Stomach (tissue), 9 donors: Measurements from ENCODE around the gene TAC3. TPM values are rescaled to one million over a fixed set of nuclear protein-coding genes. Genes with fewer than 3 reads are reported as not detected.
"Not testable (repeated sequence)": the region's sequence is repeated elsewhere in the genome, so short reads cannot be mapped to it uniquely, and the experiment has no call there.

Experiments
- DNase-seq, 2 donors: peaks; one replicate each; pipeline versions ENCODE4 v3.0.0 to v3.0.0-alpha.2; 2013 to 2019
- H3K27ac ChIP-seq, 5 donors: fragments of 200-600 bp in 4 of 5; sonication (generic) in 4 of 5; one replicate each; pipeline ENCODE4 v1.5.1; 2013 to 2019; ENCODE audit warnings: mild to moderate bottlenecking in 1 of 5, moderate library complexity in 1 of 5
- H3K27me3 ChIP-seq, 3 donors: fragments of 200-600 bp; sonication (generic); one replicate each; pipeline ENCODE4 v1.5.1; 2017 to 2019; ENCODE audit warnings: mixed run types in 1 of 3
- H3K36me3 ChIP-seq, 4 donors: fragments of 200-600 bp; sonication (generic); 1 replicate in 3 of 4; 2 replicates in 1 of 4; pipeline ENCODE4 v1.5.1; 2016 to 2019
- H3K4me1 ChIP-seq, 4 donors: fragments of 200-600 bp; sonication (generic); one replicate each; pipeline ENCODE4 v1.5.1; 2016 to 2019
- H3K4me3 ChIP-seq, 4 donors: fragments of 200-600 bp; sonication (generic) in 3 of 4; one replicate each; pipeline ENCODE4 v1.5.1; 2016 to 2019; ENCODE audit warnings: mild to moderate bottlenecking in 1 of 4
- H3K9me3 ChIP-seq, 4 donors: fragments of 200-600 bp; sonication (generic); one replicate each; pipeline ENCODE4 v1.5.1; 2016 to 2019
- CTCF ChIP-seq, 7 experiments: fragments of 450-650 bp in 4 of 7; fragments of 200-600 bp in 3 of 7; sonication (generic) in 3 of 7; IDR thresholded peaks; one replicate each; pipeline ENCODE4 v1.5.1; 2016 to 2019; ENCODE audit warnings: antibody characterized with exemption in 7 of 7, control low read depth in 2 of 7, mild to moderate bottlenecking in 1 of 7
- EP300 ChIP-seq: sonication (generic); formaldehyde crosslinking; IDR thresholded peaks from one replicate; pipeline ENCODE4 v1.6.1; 2017; ENCODE audit warnings: antibody characterized with exemption
- POLR2A ChIP-seq, 4 donors: fragments of 450-650 bp; IDR thresholded peaks; one replicate each; pipeline ENCODE4 v1.6.1; 2016; ENCODE audit warnings: antibody characterized with exemption in 4 of 4, control low read depth in 2 of 4, mild to moderate bottlenecking in 1 of 4, moderate library complexity in 1 of 4
- POLR2AphosphoS5 ChIP-seq, 3 donors: sonication (generic); formaldehyde crosslinking; IDR thresholded peaks; one replicate each; pipeline ENCODE4 v1.6.1; 2016; ENCODE audit warnings: antibody characterized with exemption in 3 of 3
- WGBS, 5 donors: extraction: QIAGEN DNeasy Blood & Tissue Kit in 3 of 5; methylation state at CpG; one replicate each; pipeline versions ENCODE4 v1.1.5 to v1.1.7; 2013 to 2018; 5-methylcytosine and 5-hydroxymethylcytosine counted together
- intact Hi-C: fragments of 100-400 bp; cut with DNase I; formaldehyde crosslinking; loops from one replicate; pipeline ENCODE4 v1.15.1; 2023; ENCODE audit warnings: low total_unique reads
- polyA plus RNA-seq, 3 donors: library from polyadenylated mRNA; stranded (reverse); fragments of 200-250 nt; gene quantifications; one replicate each; pipeline ENCODE4 v1.2.3, GENCODE V29; 2013
- total RNA-seq, 5 donors: library from RNA; depleted of rRNA; stranded (reverse); fragments of >200 nt; gene quantifications; one replicate each; pipeline versions ENCODE4 v1.1.0 to v1.2.3, GENCODE V29; 2014 to 2016
- donor health status: healthy with polysubstance abuse.
- donor health status: Bipolar disorder and iron deficiency.
- donor health status: healthy.

Gene TAC3
- total and polyA plus RNA-seq, 8 donors, result 0.62 to 19.8 (median 2.0) TPM; not detected in 3

- Histone ChIP-seq H3K9me3 (no peaks in the 10 kb centered on the region), H3K27me3 (peaks cover 0 to 14% (median 4%) of the 10 kb centered on the region in 3 donors), H3K36me3 (no peaks in the 10 kb centered on the region), H3K4me1 (peaks cover 0 to 12% (median 0%) of the 10 kb centered on the region in 4 donors), H3K4me3 (no peak overlapping the region), H3K27ac (no peak overlapping the region)
- TF ChIP-seq CTCF (IDR thresholded peaks at IDR 0.05), result no peak
- no peak for TF ChIP-seq POLR2AphosphoS5 (IDR thresholded peaks at IDR 0.05)
- no peak for DNase-seq
- intact Hi-C loops, result no loop called here
- WGBS, 5 donors, result 81 to 88% (median 87%) methylated on average over 9 of the region's 9 CpGs
These were observed 3.8 kb upstream of the TAC3 start for GRCh38 chr12:57019983-57020719.

GRCh38 chr12:57018906-57019305, 2.6 kb upstream of the TAC3 start:
- Histone ChIP-seq H3K36me3 (no peaks in the 10 kb centered on the region), H3K27me3 (peaks cover 0 to 26% (median 4%) of the 10 kb centered on the region in 3 donors), H3K9me3 (no peaks in the 10 kb centered on the region), H3K27ac (no peak overlapping the region), H3K4me3 (no peak overlapping the region), H3K4me1 (peaks cover 0 to 5% (median 0%) of the 10 kb centered on the region in 4 donors)
- DNase-seq, result no peak
- WGBS, 5 donors, result 76 to 91% (median 80%) methylated on average over 1 of the region's 1 CpG
- intact Hi-C loops, result no loop called here
- TF ChIP-seq POLR2AphosphoS5 (IDR thresholded peaks at IDR 0.05), result no peak
- TF ChIP-seq POLR2A (IDR thresholded peaks at IDR 0.05), result no peak
- no peak for TF ChIP-seq CTCF (IDR thresholded peaks at IDR 0.05)
- TF ChIP-seq EP300, result no peak

- H3K4me1 ChIP-seq, H3K4me3 ChIP-seq, DNase-seq, H3K27ac ChIP-seq, H3K9me3 ChIP-seq, intact Hi-C loops, H3K36me3 ChIP-seq: not testable (repeated sequence)
- H3K27me3 ChIP-seq, result peaks cover 0 to 31% (median 4%) of the 10 kb centered on the region in 3 donors
- WGBS, 5 donors, result 62 to 73% (median 65%) methylated on average over 5 of the region's 5 CpGs
These were observed 2.0 kb upstream of the TAC3 start for GRCh38 chr12:57018353-57018752.

GRCh38 chr12:57012600-57013465, 3.5 kb downstream of the TAC3 start:
- H3K36me3 ChIP-seq, result no peaks in the 10 kb centered on the region
- peaks cover 0 to 15% (median 5%) of the 10 kb centered on the region in 4 donors for H3K4me1 ChIP-seq
- peaks cover 0 to 36% (median 4%) of the 10 kb centered on the region in 3 donors for H3K27me3 ChIP-seq
- WGBS, 5 donors, result 69 to 80% (median 75%) methylated on average over 6 to 7 of the region's 7 CpGs
- no peaks in the 10 kb centered on the region for H3K9me3 ChIP-seq
- intact Hi-C loops, result no loop called here
- H3K27ac ChIP-seq, result no peak overlapping the region
- no peak for TF ChIP-seq CTCF (IDR thresholded peaks at IDR 0.05)
- no peak for TF ChIP-seq POLR2A (IDR thresholded peaks at IDR 0.05)
- TF ChIP-seq EP300, result no peak
- TF ChIP-seq POLR2AphosphoS5 (IDR thresholded peaks at IDR 0.05), result no peak
- no peak for DNase-seq
- H3K4me3 ChIP-seq, result no peak overlapping the region
